Limb (tissue), 2 donors: ENCODE measurements around the gene FIGNL1.
"Not testable (repeated sequence)": the region's sequence is repeated elsewhere in the genome, so short reads cannot be mapped to it uniquely, and the experiment has no call there.

Experiments
- DNase-seq, 2 donors: peaks; one replicate each; pipeline ENCODE4 v3.0.0-alpha.2; 2016; ENCODE audit errors: extremely low spot score in 2 of 2

Gene FIGNL1

DNA sequence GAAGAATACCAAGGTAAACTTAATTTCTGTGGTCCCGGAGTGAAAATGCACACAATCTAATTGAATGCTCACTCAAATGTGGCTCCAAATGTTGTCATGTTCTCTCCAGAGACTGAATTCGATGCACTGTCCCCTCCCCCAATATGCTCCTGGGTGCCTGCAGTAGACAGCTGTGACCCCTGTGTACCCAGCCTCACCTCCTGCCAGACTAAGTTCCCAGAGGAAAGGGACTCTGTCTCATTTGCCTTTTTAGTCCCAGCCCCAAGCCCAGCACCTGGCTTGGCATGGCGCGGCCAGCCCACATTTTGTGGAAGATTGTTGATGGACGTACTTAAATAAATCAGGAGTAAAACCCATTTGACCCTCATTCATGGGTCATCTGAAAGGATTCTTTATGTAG is 21.8 kb upstream of the FIGNL1 start:
- no peak for DNase-seq

DNA sequence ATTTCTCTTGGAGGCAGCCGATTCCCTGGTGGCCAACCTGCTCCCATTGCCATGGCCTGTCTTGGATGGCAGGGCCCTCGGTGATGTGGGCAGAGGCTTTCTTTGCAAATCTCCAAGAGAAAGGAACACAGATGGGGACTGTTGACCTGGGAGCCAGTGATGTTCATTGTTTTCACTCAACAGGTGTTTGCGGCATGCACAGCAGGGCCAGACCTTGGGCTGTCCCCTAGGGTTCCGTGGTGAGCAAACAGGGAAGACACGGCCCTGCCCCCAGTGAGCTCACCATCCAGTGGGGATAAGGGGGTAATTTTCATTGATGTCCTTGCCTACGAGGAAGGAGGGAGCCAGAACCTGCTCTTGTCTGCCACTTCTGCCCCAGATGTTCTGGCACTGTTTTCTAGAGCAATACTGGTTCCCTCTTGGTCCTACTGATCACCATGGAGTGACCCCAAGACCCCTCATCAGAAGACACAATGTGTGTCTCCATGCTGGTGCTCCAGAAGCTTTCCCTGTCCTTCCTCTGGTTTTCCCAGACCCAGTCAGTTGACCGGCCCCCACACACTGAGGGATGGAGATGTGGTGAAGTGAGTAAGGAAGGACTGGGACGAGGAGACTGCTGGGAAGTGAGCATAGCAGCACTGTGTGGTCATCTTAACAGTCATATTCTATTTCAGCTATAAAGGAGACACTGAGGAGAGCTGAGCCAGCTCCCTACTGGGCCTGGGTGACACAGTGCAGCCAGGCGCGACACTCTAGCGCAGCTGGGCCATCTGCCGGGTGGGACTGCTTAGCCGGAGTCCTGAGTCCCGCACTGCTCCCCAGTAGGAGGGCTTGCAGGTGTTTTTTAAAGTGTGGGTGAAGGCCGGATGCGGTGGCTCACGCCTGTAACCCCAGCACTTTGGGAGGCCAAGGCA is 20.4 kb upstream of the FIGNL1 start:
- no peak for DNase-seq

DNA sequence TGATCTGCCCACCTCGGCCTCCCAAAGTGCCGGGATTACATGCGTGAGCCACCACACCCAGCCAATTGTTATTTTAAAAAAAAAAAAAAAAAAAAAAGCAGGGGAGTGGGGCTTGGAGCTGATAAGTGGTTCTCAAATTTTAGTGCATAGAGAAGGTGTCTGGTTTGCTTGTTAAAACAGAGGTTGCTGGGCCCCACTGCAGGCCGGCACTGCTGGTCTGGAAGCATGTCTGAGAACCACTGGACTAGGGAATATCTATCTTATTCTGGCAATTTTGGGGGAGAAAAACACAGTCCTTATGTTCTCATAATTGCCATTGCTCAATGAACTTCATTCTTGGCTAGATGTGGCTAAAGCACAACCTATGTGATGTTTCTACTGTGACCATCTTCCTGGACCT is 19.0 kb upstream of the FIGNL1 start:
- no peak for DNase-seq

DNA sequence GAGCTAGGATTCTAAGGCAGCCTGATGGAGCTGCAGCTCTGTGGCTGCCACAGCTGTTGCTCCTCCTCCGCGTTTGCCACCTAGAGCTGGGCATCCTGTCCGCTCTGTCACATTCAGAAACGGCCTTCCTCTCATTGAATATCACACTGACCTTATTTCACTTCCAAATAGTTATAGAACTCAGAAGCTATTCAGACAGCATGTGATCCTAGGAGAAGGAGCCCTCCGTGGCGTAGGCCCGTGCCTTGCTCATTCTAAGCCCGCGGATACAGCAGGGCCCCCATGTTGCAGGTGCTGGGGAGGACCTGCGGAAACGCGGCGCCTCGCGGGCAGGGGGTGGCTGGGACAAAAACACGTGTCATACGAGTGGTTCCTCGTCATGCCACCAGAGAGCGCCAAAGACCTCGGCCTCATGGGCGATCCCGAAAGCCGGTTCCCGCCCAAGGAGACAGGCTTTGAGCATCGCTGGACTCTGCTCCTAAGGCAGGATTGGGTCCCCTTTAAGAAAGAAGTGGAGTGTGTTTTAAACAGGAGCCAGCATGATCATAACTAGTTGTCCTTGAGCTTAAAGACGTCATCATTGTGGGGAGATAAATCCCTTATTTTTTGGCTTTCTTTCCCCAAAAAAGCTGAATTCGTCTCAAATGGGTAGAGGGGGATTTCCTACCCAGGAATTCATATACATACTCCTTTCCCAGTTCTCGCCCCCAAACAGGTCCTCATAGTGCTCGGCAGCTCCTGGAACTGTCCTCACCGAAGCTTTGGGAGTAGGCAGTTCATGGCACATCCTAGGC is 17.9 kb upstream of the FIGNL1 start:
- DNase-seq: peak; percentile 50 to 84

DNA sequence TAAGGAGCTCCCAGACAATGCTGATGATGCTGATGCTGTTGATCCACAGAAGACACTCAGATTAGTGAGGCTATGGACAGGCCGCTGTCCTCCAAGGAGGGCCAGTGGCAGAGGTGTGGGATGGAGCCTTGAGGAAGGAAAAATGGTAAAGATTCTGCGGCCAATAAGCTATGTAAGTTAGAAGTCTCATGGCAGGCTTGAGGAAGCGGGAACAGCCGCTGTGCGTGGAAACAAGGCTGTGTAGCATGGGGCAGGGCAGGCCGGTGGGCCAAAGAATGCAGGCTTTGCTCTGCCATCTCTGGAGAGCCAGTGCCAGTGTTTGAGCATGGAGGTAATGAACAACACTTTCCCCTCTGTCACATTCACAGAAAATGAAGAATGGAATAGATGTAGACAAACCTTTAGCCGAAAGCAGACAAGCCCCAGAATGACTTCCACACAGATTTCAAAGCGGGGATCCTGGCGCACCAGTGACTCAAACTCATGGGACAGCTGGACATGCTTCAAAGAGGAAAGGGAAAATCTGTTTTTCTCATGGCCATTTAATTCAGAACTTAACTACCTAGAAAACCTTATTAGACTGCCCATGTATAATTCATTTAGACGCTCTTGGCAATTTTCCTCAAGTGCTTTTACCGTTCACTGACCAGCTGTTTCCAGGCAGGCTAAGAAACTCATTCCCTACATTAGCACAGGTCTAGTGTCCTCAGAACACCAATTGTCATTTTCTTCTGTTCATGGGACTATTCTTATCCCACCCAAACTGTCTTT is 16.9 kb upstream of the FIGNL1 start:
- DNase-seq: no peak

DNA sequence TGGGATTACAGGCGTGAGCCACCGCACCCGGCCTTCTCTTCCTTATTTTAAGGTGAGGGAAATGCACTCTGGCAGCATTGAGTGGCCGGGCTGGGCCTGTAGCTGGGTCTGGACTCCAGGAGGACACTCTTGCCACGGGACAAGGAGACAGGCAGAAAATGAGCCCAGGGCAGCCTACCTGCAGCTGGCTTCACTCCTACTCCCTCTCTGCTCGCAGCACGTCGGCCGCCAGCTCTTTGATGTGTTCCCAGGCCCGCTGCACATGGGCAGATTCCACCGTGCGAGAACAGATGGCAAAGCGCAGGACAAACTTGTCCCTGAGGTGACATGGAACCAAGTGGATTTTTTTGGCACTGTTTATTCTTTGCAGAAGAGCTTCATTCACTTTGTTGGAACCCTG is 12.9 kb upstream of the FIGNL1 start:
- no peak for DNase-seq

DNA sequence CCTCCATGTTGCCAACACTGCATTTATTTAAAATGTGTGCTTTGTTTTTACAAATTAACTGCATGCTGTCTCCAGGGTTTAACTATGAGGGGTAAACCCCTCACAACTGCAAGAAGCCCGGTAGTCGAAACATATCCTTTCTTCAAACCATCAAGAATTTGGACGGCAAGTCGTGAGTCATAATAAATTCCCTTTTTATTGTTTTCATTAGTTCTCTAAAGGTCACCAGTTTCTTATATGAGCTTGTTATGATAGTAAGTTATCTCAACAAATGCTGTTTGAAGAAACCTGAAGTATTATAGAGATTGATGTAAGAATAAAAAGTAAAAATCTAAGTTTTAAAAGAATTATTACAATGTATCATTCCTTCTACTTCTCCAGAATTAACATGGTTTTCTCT is 12.2 kb upstream of the FIGNL1 start:
- no peak for DNase-seq

DNA sequence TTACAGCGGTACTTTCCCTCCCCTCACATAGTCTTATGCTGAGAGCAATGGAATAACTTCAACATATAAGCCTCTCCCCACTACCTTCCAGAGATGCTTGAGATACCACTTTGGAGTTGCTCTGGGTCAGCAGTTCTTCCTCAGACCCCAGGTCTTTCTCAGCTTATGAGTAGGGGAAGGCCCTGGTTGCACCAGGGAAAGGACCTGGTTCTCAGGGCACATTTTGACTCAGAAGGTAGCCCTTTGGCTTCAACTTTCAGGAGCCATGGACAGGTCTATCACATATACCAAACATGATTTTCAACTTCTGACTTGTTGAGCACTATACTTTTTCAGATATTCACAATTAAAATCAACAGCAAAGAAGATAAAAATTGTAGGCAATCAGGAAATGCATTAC is 11.5 kb upstream of the FIGNL1 start:
- no peak for DNase-seq

DNA sequence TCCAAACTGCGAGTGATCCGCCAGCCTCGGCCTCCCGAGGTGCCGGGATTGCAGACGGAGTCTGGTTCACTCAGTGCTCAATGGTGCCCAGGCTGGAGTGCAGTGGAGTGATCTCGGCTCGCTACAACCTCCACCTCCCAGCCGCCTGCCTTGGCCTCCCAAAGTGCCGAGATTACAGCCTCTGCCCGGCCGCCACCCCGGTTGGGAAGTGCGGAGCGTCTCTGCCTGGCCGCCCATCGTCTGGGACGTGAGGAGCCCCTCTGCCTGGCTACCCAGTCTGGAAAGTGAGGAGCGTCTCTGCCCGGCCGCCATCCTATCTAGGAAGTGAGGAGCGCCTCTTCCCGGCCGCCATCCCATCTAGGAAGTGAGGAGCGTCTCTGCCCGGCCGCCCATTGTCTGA is 9.0 kb upstream of the FIGNL1 start:
- DNase-seq: not testable (repeated sequence)

DNA sequence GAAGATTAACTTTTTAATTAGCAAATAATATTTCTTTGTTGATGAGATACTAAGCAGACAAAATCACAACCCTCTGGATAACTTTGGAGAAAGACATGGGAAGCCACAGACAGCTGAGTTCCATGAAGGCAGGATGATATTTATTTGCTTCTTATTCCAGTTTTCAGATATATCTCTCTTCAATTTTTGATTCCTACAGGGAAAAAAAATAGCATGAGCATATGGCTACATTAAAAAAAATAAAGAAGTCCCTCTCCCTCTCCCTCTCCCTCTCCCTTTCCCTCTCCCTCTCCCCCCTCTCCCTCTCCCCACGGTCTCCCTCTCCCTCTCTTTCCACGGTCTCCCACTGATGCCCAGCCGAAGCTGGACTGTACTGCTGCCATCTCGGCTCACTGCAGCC is 8.5 kb upstream of the FIGNL1 start:
- DNase-seq: not testable (repeated sequence)

DNA sequence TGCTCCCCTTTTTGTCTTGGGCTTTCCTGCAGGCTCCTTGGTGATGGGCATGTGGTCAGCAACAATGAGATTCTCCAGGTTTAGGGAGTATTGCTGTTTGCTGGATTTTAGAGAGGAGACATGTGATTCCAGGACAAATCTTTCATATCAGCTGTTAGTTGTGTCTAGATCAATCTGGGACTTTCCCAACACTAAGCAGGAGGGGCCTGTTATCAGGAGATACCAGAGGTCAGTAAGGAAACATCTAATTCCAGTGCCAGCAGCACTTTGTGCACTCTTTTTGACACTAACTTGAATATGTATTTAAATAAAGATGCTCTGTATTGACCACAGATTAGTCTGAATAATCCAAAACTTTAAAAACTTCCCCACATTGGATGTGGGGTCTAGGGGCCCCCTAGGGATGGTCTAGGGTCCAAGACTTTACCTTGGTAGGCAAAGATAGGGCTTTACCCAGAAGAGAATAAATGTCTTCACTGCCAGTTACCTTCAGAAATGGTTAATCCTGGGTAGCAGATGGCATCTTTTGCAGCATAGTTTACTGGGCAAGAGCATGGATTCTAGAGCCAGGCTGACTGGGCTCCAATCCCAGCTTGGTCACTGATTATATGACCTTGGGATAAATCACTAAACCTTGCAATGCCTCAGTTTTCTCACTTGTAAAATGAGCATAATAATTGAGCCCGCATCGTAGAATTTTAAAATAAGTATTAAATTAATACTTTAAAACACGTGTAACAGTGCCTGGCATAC is 6.4 kb upstream of the FIGNL1 start:
- DNase-seq: no peak

DNA sequence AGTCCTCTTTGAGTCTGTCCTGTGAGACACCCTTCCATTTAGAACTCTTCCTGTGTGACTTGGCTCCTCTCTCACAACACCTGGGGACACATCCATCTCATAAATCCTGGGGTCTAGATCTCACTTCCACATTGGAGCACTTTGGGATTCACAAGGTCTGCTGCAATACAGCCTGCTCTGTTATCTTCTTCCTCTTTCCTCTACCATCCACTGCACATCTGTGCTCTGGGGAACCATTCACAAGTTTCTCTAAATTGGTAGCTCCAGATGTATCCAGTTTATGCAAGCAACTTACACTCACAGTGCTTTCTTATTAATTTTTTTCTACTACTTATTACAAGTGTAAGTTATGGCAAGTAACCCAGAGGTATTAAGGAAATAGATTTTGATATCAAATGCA is 5.5 kb upstream of the FIGNL1 start:
- no peak for DNase-seq

DNA sequence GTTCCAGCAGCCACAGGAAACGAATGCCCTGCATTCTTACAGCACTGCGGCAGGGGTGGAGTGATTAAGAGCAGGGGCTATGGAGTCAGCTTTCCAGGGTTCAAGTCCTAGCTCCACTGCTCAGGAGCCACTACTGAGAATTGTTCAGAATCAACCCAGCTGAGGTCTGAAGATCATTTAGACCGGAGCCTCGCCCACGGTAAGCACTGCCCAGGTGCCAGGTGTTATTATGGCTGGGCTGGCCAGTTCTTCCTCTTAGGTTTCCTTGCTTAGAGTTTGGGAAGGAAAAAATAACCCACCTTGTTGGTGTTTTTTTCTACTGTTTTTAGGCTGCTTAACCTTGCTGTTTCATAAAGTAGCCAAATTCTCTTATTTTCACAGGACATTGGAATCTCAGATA is 4.8 kb upstream of the FIGNL1 start:
- DNase-seq: no peak

DNA sequence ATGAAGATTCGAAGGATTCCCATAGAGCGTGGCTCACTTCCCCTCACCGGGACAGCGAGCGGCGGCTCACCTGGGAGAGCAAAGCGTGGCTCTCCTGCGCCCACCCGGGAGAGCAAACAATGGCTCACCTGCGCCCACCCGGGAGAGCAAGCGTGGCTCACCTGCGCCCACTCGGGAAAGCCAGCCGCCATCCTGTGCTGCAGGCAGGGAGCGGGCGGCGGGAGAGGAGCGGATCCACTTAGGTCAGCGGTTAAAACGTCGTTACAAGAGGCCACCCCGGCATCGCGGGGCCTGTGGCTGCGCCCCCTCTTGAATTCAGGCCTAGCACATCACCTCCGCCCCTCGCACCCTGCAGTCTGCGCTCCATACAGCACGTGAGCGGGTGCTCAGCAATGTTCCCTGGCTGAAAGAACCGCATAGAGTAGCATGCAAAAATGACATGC is 461 bp upstream of the FIGNL1 start:
- DNase-seq: no peak

DNA sequence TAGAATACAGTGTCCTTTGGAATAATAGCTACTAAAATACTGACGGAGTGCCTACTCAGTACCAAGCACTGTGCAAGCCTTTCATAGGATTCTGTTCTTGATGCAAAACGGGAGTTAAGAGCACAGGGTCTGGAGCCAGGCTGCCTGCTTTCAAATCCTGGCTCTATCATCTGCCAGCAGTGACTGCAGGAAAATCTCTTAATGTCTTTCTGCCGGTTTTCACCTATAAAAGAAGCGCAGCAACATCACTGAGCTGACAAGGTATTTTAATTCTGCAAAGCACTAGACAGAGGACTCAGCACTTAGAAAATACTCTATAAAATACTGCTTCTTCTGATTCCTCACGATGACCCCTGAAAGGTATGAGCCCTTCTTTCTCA is 659 bp downstream of the FIGNL1 start:
- no peak for DNase-seq

DNA sequence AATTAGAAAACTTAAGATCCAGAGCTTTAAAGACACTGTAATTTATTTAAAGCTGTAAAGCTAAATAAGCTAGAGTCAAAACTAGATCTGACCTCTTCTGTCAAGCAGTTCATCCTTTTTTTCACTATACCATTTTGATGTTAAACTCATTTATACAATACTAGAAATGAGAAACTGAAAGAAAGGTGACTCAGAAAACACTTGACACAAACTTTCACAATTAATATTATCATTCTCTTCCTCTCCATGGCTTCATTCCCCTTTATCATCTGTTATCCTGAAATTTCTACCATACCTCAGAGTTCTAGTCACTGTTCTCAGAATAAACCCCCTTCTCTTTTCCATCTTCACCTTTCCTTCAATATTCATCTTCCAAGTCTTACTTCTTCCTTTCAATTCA is 1.3 kb downstream of the FIGNL1 start:
- no peak for DNase-seq

DNA sequence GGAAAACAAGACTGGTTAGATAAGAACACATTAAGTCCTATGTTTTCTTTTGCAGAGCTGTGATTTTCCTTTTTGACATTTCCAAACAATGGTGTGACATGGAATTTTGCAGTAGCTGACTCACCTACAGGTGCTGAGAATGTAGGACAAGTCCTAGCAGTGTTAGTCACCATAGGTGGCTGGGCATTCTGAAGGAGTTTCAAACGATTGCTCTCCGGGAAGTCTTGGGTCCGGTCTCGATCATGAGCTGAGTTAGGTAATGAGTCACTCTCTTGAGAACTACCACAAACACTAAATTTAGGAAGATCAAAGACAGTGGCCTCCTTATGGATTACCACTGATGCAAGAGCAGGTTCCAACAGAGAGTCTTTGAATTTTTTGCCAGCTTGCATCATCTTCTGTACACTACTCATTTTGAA is 3.6 kb downstream of the FIGNL1 start:
- DNase-seq: no peak

DNA sequence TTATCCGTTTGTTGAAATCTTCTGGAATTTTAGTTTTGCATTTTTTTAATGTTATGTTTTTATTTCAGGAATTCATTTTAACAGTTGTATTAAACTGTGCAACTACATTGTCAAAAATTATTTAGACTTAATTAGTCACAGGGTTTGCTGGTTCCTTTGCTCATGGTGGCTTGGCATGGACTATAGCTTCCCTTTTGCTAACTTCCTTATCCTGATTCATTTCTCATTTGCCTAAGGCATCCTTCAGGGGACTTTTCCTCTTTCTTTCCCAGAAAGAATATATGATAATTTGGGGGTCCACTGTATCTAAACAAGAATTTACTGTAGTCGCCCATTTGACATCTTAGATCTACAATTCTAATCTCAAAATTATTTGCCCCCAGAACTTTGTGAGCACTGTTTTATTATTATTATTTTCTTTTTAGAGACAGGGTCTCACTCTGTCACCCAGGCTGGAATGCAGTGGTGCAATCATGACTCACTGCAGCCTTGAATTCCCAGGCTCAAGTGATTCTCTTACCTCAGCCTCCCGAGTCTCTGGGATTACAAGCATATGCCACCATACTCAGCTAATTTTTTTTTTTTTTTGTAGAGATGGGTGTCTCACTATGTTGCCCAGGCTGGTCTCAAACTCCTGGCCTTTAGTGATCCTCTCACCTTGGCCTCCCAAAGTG is 13.9 kb downstream of the FIGNL1 start:
- no peak for DNase-seq

DNA sequence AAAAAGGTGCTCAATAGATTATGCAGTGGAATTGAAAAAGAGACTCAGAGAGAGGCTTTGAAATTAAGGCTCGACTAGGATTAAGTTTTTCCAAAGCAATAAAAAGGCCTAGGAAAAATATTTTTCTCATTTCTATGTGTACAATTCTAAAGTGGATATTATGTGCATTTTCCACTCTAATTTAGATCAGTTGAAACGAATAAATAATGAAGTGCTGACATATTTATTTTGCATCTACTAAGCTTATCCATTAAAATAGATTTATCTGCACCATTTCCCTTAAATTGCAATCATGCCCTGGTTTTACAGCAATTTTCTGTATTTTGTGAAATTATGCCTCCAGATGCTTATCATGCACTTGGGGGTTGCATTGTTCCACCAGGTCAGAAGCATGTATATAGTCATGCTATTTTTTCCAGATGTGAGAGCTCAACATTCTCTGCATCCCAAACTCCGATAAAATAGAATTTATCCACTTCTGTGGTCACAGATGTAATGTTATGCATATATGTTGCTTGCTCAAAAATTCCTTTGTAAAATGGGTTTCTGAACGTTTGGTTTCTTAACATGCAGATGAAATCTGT is 18.3 kb downstream of the FIGNL1 start:
- DNase-seq: no peak

DNA sequence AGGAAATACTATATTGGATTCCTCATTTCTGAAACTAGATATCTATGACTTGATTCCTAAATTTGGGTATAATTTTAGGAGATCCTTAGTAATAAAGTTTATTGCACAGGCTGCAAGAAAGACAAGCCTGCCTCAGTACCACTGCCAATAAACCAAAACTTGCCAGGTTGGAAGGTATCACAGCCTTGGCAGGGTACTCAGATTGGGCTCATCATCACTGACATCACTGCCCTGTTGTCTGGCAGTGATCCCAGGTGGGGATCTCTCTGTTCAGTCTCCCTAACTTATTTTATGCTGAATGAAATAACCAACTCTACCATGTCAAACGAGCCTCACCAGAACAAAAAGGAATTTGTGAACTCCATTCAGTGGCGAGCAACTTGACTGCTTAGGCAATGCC is 18.8 kb downstream of the FIGNL1 start:
- no peak for DNase-seq
